Ishikawa (cell line): ENCODE data around the gene SYNE1.

Experiments
- CEBPB ChIP-seq: IDR thresholded peaks from 2 replicates; pipeline ENCODE4 v1.6.1; 2012
- EP300 ChIP-seq: IDR thresholded peaks from 2 replicates; pipeline ENCODE4 v1.6.1; 2012; ENCODE audit warnings: borderline replicate concordance
- FOXM1 ChIP-seq: IDR thresholded peaks from 2 replicates; pipeline ENCODE4 v1.6.1; 2012; ENCODE audit warnings: low read depth, borderline replicate concordance
- MAX ChIP-seq: IDR thresholded peaks from 2 replicates; pipeline ENCODE4 v1.6.1; 2012
- NFIC ChIP-seq: IDR thresholded peaks from 2 replicates; pipeline ENCODE4 v1.6.1; 2012
- RAD21 ChIP-seq: IDR thresholded peaks from 2 replicates; pipeline ENCODE4 v1.6.1; 2012; ENCODE audit warnings: low read depth
- TAF1 ChIP-seq: IDR thresholded peaks from 2 replicates; pipeline ENCODE4 v1.6.1; 2012; ENCODE audit warnings: low read depth, mild to moderate bottlenecking
- TCF12 ChIP-seq: IDR thresholded peaks from 2 replicates; pipeline ENCODE4 v1.6.1; 2012; ENCODE audit warnings: low read depth
- TEAD4 ChIP-seq: IDR thresholded peaks from 2 replicates; pipeline ENCODE4 v1.6.1; 2012
- ZBTB7A ChIP-seq: IDR thresholded peaks from 2 replicates; pipeline ENCODE4 v1.6.1; 2012; ENCODE audit warnings: low read depth

DNA sequence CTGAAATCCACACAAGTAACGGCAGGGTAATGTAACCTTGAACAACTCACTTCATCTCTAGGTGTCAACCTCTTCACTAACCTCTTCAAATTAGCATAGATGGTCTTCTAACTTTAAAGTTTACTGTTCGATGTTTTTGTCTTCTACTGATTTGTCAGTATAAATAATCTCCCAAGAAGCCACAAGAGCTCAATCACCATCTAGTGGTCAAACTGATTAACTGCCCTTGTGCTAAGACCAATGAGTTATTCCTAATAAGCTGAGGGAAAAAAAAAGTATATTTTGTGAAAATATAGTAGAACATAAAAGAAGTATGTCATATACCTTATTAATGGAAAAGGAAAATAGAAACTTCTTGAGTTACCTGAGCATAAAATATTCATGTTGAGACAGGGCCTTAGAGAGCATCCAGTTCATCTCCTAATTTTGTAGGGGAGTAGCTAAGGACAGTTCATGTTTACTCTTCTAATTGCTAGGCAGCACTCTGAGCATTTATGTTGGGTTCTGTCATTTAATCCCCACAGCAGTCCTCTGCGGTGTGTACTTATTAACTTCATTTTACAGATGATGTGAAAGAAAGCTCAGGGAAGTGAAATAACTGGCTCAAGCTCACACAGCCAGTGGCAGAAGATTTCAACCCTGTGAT, 512.6 kb downstream of the SYNE1 start:
- no peak for TF ChIP-seq MAX
- TF ChIP-seq TAF1, result no peak
- TF ChIP-seq TCF12, result no peak
- TF ChIP-seq NFIC, result no peak
- TF ChIP-seq ZBTB7A, result no peak
- no peak for TF ChIP-seq EP300
- no peak for TF ChIP-seq TEAD4
- TF ChIP-seq FOXM1, result no peak
- TF ChIP-seq RAD21, result peak; percentile 81
- no peak for TF ChIP-seq CEBPB
